HepG2 (cell line): ENCODE measurements around the gene MAGED2.

ENCODE experiments used
- ADNP ChIP-seq: sonication (generic); formaldehyde crosslinking; IDR thresholded peaks from 2 replicates; pipeline ENCODE4 v1.4.0; 2020; ENCODE audit warnings: missing genetic modification reagents
- EZH2 ChIP-seq: conservative IDR thresholded peaks from 2 replicates; pipeline ENCODE4 v1.6.1; 2012; ENCODE audit warnings: mild to moderate bottlenecking, low read depth, low read length, moderate library complexity
- JUN ChIP-seq: sonication (generic); formaldehyde crosslinking; IDR thresholded peaks from 2 replicates; pipeline ENCODE4 v1.4.0; 2020; ENCODE audit warnings: mild to moderate bottlenecking, missing genetic modification reagents
- MXI1 ChIP-seq: IDR thresholded peaks from 3 replicates; pipeline ENCODE4 v1.6.1; 2012; ENCODE audit warnings: low read depth, low read length, inconsistent platforms, borderline replicate concordance
- NONO ChIP-seq, 2 experiments: fragments of 450-650 bp in 1 of 2; sonication (generic) in 1 of 2; formaldehyde crosslinking in 1 of 2; IDR thresholded peaks in 1 of 2; conservative IDR thresholded peaks in 1 of 2; 2 replicates each; pipeline versions ENCODE4 v1.6.1 to v1.8.0; 2017 to 2022; ENCODE audit warnings: mild to moderate bottlenecking in 1 of 2, missing genetic modification reagents in 1 of 2, moderate library complexity in 1 of 2
- POLR2A ChIP-seq, 2 experiments: IDR thresholded peaks; 2 replicates each; pipeline ENCODE4 v1.6.1; 2011; ENCODE audit warnings: low read depth in 2 of 2, low read length in 2 of 2, mild to moderate bottlenecking in 1 of 2, moderate library complexity in 1 of 2; ENCODE audit not compliant: insufficient read depth in 1 of 2
- RFX1 ChIP-seq: fragments of 450-650 bp; IDR thresholded peaks from 2 replicates; pipeline ENCODE4 v1.6.1; 2017
- SRF ChIP-seq: IDR thresholded peaks from 2 replicates; pipeline ENCODE4 v1.6.1; 2011; ENCODE audit warnings: mild to moderate bottlenecking, low read depth, low read length, moderate library complexity
- TCF12 ChIP-seq, 2 experiments: fragments of 450-650 bp in 1 of 2; sonication (generic) in 1 of 2; formaldehyde crosslinking in 1 of 2; IDR thresholded peaks; 2 replicates each; pipeline versions ENCODE4 v1.6.1 to v1.8.0; 2017 to 2022; ENCODE audit warnings: antibody characterized with exemption in 1 of 2, mild to moderate bottlenecking in 1 of 2, missing genetic modification reagents in 1 of 2, moderate library complexity in 1 of 2
- ZNF724P ChIP-seq: sonication (generic); formaldehyde crosslinking; IDR thresholded peaks from 2 replicates; pipeline ENCODE4 v1.8.0; 2022; ENCODE audit warnings: missing genetic modification reagents, borderline replicate concordance
- TF ChIP-seq, protein P1 (sequence below): sonication (generic); formaldehyde crosslinking; IDR thresholded peaks from 2 replicates; pipeline ENCODE4 v1.5.0; 2020; ENCODE audit warnings: mild to moderate bottlenecking, missing genetic modification reagents, moderate library complexity
- TF ChIP-seq, protein P2 (sequence below): sonication (generic); formaldehyde crosslinking; IDR thresholded peaks from 2 replicates; pipeline ENCODE4 v1.4.0; 2020; ENCODE audit warnings: missing genetic modification reagents
- TF ChIP-seq, protein P3 (sequence below), 2 experiments: IDR thresholded peaks; 2 replicates each; pipeline ENCODE4 v1.6.1; 2011 to 2012; ENCODE audit warnings: low read length in 2 of 2, borderline replicate concordance in 1 of 2, low read depth in 1 of 2, mild to moderate bottlenecking in 1 of 2, moderate library complexity in 1 of 2
- TF ChIP-seq, protein P4 (sequence below): sonication (generic); formaldehyde crosslinking; IDR thresholded peaks from 2 replicates; pipeline ENCODE4 v1.8.1; 2022; ENCODE audit warnings: mild to moderate bottlenecking, missing genetic modification reagents

DNA sequence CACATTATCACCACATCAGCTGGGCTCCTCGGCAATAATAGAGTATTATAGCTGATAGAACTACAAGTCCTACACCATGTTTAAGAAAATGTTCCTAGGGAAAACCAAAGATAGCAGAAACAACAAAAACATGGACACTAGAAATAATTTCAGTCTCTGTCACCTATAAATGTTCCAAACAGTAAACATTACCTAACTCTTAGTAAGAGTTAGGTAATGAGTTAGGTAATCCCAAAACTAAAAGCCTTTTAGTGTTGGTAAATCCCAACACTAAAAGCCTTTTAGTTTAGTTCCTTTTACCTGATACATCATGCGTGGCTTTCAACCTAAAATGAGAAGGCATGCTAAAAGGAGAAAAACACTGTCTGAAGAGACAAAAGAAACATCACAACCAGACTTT lies 35.5 kb downstream of the MAGED2 start:
- TF ChIP-seq ZNF724P (CRISPR knock-in tag) (no peak), SRF (no peak), POLR2A (IDR thresholded peaks at IDR 0.05; ENCODE audit: insufficient read depth in 1 of 2, low read depth in 2 of 2, low read length in 2 of 2) (no peak), NONO (IDR thresholded peaks at IDR 0.05) (no peak), NONO (CRISPR knock-in tag; conservative IDR thresholded peaks at IDR 0.05) (no peak), JUN (CRISPR knock-in tag) (no peak), TCF12 (IDR thresholded peaks at IDR 0.05) (no peak), TCF12 (CRISPR knock-in tag; IDR thresholded peaks at IDR 0.05) (no peak), MXI1 (no peak), RFX1 (no peak), ADNP (CRISPR knock-in tag) (no peak), EZH2 (no peak)
- TF ChIP-seq, protein P1, sequence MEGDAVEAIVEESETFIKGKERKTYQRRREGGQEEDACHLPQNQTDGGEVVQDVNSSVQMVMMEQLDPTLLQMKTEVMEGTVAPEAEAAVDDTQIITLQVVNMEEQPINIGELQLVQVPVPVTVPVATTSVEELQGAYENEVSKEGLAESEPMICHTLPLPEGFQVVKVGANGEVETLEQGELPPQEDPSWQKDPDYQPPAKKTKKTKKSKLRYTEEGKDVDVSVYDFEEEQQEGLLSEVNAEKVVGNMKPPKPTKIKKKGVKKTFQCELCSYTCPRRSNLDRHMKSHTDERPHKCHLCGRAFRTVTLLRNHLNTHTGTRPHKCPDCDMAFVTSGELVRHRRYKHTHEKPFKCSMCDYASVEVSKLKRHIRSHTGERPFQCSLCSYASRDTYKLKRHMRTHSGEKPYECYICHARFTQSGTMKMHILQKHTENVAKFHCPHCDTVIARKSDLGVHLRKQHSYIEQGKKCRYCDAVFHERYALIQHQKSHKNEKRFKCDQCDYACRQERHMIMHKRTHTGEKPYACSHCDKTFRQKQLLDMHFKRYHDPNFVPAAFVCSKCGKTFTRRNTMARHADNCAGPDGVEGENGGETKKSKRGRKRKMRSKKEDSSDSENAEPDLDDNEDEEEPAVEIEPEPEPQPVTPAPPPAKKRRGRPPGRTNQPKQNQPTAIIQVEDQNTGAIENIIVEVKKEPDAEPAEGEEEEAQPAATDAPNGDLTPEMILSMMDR (CRISPR knock-in tag) = no peak
- TF ChIP-seq, protein P2, sequence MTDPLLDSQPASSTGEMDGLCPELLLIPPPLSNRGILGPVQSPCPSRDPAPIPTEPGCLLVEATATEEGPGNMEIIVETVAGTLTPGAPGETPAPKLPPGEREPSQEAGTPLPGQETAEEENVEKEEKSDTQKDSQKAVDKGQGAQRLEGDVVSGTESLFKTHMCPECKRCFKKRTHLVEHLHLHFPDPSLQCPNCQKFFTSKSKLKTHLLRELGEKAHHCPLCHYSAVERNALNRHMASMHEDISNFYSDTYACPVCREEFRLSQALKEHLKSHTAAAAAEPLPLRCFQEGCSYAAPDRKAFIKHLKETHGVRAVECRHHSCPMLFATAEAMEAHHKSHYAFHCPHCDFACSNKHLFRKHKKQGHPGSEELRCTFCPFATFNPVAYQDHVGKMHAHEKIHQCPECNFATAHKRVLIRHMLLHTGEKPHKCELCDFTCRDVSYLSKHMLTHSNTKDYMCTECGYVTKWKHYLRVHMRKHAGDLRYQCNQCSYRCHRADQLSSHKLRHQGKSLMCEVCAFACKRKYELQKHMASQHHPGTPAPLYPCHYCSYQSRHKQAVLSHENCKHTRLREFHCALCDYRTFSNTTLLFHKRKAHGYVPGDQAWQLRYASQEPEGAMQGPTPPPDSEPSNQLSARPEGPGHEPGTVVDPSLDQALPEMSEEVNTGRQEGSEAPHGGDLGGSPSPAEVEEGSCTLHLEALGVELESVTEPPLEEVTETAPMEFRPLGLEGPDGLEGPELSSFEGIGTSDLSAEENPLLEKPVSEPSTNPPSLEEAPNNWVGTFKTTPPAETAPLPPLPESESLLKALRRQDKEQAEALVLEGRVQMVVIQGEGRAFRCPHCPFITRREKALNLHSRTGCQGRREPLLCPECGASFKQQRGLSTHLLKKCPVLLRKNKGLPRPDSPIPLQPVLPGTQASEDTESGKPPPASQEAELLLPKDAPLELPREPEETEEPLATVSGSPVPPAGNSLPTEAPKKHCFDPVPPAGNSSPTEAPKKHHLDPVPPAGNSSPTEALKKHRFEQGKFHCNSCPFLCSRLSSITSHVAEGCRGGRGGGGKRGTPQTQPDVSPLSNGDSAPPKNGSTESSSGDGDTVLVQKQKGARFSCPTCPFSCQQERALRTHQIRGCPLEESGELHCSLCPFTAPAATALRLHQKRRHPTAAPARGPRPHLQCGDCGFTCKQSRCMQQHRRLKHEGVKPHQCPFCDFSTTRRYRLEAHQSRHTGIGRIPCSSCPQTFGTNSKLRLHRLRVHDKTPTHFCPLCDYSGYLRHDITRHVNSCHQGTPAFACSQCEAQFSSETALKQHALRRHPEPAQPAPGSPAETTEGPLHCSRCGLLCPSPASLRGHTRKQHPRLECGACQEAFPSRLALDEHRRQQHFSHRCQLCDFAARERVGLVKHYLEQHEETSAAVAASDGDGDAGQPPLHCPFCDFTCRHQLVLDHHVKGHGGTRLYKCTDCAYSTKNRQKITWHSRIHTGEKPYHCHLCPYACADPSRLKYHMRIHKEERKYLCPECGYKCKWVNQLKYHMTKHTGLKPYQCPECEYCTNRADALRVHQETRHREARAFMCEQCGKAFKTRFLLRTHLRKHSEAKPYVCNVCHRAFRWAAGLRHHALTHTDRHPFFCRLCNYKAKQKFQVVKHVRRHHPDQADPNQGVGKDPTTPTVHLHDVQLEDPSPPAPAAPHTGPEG (CRISPR knock-in tag) = no peak
- TF ChIP-seq, protein P3, sequence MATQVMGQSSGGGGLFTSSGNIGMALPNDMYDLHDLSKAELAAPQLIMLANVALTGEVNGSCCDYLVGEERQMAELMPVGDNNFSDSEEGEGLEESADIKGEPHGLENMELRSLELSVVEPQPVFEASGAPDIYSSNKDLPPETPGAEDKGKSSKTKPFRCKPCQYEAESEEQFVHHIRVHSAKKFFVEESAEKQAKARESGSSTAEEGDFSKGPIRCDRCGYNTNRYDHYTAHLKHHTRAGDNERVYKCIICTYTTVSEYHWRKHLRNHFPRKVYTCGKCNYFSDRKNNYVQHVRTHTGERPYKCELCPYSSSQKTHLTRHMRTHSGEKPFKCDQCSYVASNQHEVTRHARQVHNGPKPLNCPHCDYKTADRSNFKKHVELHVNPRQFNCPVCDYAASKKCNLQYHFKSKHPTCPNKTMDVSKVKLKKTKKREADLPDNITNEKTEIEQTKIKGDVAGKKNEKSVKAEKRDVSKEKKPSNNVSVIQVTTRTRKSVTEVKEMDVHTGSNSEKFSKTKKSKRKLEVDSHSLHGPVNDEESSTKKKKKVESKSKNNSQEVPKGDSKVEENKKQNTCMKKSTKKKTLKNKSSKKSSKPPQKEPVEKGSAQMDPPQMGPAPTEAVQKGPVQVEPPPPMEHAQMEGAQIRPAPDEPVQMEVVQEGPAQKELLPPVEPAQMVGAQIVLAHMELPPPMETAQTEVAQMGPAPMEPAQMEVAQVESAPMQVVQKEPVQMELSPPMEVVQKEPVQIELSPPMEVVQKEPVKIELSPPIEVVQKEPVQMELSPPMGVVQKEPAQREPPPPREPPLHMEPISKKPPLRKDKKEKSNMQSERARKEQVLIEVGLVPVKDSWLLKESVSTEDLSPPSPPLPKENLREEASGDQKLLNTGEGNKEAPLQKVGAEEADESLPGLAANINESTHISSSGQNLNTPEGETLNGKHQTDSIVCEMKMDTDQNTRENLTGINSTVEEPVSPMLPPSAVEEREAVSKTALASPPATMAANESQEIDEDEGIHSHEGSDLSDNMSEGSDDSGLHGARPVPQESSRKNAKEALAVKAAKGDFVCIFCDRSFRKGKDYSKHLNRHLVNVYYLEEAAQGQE (IDR thresholded peaks at IDR 0.05; ENCODE audit: borderline replicate concordance in 1 of 2, low read depth in 1 of 2, low read length in 2 of 2) = no peak
- TF ChIP-seq, protein P4, sequence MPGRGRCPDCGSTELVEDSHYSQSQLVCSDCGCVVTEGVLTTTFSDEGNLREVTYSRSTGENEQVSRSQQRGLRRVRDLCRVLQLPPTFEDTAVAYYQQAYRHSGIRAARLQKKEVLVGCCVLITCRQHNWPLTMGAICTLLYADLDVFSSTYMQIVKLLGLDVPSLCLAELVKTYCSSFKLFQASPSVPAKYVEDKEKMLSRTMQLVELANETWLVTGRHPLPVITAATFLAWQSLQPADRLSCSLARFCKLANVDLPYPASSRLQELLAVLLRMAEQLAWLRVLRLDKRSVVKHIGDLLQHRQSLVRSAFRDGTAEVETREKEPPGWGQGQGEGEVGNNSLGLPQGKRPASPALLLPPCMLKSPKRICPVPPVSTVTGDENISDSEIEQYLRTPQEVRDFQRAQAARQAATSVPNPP = no peak
